HG03280 (cell line): ENCODE measurements around the gene ADAD2.

Experiments used
- ATAC-seq: cut with Tn5 transposase; IDR thresholded peaks from one replicate; pipeline ENCODE4 v1.9.1; 2021; ENCODE audit warnings: mild to moderate bottlenecking, moderate library complexity; ENCODE audit not compliant: unreplicated experiment

ADAD2 gene

GRCh38 chr16:84190731-84191388 is at the start of gene ADAD2:
Gene ADAD2, plus strand, starts transcription at chr16:84191157. Its CDS starts 74 bp downstream, at chr16:84191231.
- ATAC-seq = no peak

- no peak for ATAC-seq
Measured at GRCh38 chr16:84143081-84143480, 47.9 kb upstream of the ADAD2 start.

- ATAC-seq = no peak
Measured at GRCh38 chr16:84143784-84144199, 47.2 kb upstream of the ADAD2 start.

GRCh38 chr16:84144209-84144858 is 46.6 kb upstream of the ADAD2 start:
- ATAC-seq = no peak

GRCh38 chr16:84144859-84145639 is 45.9 kb upstream of the ADAD2 start, which contains the start of the genes DNAAF1 and HSDL1:
Gene DNAAF1, plus strand, starts transcription at chr16:84145308. Its CDS starts 133 bp downstream, at chr16:84145441.
Gene HSDL1, minus strand, starts transcription at chr16:84145177. Its CDS starts 13,856 bp downstream, at chr16:84131321.
- ATAC-seq = peak; percentile 83

GRCh38 chr16:84150926-84151325 is 40.0 kb upstream of the ADAD2 start:
- no peak for ATAC-seq

- ATAC-seq = no peak
Measured at GRCh38 chr16:84153660-84154214, 37.2 kb upstream of the ADAD2 start.

GRCh38 chr16:84155226-84155625 is 35.7 kb upstream of the ADAD2 start:
- ATAC-seq = no peak

GRCh38 chr16:84155771-84156170 is 35.2 kb upstream of the ADAD2 start:
- ATAC-seq = no peak

- no peak for ATAC-seq
Measured at GRCh38 chr16:84156342-84156784, 34.6 kb upstream of the ADAD2 start.

- no peak for ATAC-seq
Measured at GRCh38 chr16:84159007-84159406, 31.9 kb upstream of the ADAD2 start.

GRCh38 chr16:84159800-84160199 is 31.2 kb upstream of the ADAD2 start:
- no peak for ATAC-seq

GRCh38 chr16:84161037-84161436 is 29.9 kb upstream of the ADAD2 start:
- ATAC-seq = no peak

- no peak for ATAC-seq
Measured at GRCh38 chr16:84161801-84162200, 29.2 kb upstream of the ADAD2 start.

GRCh38 chr16:84165746-84166145 is 25.2 kb upstream of the ADAD2 start:
- no peak for ATAC-seq

GRCh38 chr16:84166796-84167695 is 23.9 kb upstream of the ADAD2 start:
- ATAC-seq = no peak

GRCh38 chr16:84169765-84170310 is 21.1 kb upstream of the ADAD2 start:
- no peak for ATAC-seq

GRCh38 chr16:84174396-84174795 is 16.6 kb upstream of the ADAD2 start:
- ATAC-seq = no peak

GRCh38 chr16:84175350-84176081 is 15.4 kb upstream of the ADAD2 start:
- peak; percentile 69 for ATAC-seq
